LNCaP clone FGC (cell line): ENCODE measurements around the gene MC1R.
"Not testable (repeated sequence)": the region's sequence is repeated elsewhere in the genome, so short reads cannot be mapped to it uniquely, and the experiment has no call there.

Experiments
- DNase-seq: peaks from one replicate; pipeline ENCODE4 v3.0.0-alpha.2; 2011; ENCODE audit warnings: low read depth
- H3K4me3 ChIP-seq: 2 replicates; pipeline ENCODE4 v1.5.1; 2011; ENCODE audit warnings: mild to moderate bottlenecking, low read depth, low read length, control low read depth
- TF ChIP-seq, protein P1 (sequence below): IDR thresholded peaks from 2 replicates; pipeline ENCODE4 v1.5.1; 2012; ENCODE audit warnings: mild to moderate bottlenecking; ENCODE audit not compliant: control insufficient read depth, insufficient read depth; ENCODE audit errors: extremely low read depth

Gene MC1R

DNA sequence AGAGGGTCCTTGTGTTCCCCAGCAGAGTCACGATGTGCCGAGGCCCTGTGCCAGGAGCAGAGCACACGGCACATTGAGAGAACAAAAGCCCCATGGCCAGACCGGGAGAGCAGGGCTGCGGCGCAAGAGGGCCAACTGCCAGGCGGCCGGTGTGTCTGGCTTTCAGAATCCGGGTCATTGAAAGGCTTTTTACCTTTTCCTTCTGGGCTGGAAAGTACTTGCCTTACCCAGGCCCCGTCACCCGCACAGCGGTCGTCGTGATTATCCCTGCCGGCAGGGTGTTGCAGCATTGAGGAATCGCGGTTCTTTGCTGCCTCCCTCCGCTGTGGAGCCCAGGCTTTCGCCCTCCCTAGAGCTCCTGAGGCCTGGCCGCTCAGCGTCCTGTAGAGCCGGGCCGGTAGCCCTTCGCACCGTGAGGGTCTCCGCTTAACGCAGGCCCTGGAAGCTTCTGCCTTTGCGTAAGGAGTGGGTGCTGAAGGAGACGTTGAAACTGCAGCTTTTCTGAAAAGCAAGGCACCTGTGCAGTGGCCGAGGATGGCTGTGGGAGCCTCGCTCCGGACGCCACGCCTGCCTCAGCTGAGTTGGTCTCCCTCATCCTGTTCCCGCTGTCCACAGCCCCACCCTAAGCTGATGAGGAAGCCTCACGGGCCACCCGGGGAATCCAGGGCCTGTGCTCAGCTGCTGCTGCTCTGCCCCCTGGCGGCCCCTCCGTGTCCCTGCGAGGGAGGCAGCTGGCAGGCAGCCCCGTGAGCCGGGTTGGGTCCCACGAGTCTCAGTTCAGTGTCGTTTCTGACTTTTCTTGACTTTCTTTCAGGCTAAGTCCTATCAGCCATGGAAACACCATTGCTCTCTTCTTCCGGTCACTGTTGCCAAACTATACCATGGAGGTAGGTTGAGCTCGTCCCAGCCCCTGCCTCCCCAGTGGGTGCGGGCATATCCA, 8.6 kb upstream of the MC1R start:
- DNase-seq: no peak

GRCh38 chr16:89910717-89911354, 7.8 kb upstream of the MC1R start:
- no peak for DNase-seq
- no peak overlapping the region for H3K4me3 ChIP-seq
- TF ChIP-seq, protein P1, sequence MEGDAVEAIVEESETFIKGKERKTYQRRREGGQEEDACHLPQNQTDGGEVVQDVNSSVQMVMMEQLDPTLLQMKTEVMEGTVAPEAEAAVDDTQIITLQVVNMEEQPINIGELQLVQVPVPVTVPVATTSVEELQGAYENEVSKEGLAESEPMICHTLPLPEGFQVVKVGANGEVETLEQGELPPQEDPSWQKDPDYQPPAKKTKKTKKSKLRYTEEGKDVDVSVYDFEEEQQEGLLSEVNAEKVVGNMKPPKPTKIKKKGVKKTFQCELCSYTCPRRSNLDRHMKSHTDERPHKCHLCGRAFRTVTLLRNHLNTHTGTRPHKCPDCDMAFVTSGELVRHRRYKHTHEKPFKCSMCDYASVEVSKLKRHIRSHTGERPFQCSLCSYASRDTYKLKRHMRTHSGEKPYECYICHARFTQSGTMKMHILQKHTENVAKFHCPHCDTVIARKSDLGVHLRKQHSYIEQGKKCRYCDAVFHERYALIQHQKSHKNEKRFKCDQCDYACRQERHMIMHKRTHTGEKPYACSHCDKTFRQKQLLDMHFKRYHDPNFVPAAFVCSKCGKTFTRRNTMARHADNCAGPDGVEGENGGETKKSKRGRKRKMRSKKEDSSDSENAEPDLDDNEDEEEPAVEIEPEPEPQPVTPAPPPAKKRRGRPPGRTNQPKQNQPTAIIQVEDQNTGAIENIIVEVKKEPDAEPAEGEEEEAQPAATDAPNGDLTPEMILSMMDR: no peak

More for the DNA sequence above, 8.6 kb upstream of the MC1R start:
- TF ChIP-seq, protein P1: peak; percentile 81
- H3K4me3 ChIP-seq: no peak overlapping the region

DNA sequence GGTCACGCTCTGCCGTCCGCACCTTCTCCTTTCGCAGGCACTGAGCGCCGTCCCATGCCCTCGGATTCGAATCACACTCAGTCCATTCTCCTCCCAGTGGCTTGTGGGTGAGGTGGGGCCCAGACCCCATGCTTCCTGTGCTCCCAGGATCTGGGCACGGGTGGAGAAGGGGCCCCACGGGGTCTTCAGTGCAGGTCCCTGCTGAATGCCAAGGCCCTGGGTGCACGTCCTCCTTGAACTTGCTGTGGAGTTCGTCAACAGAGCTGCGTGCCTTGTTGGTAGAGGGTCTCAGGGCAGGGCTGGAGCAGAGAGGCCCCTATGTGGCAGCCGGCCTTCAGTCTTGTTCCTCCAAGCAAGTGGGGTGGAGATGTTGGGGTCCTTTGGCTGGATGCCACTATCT, 7.3 kb upstream of the MC1R start:
- DNase-seq: no peak
- H3K4me3 ChIP-seq: no peak overlapping the region
- TF ChIP-seq, protein P1: no peak

DNA sequence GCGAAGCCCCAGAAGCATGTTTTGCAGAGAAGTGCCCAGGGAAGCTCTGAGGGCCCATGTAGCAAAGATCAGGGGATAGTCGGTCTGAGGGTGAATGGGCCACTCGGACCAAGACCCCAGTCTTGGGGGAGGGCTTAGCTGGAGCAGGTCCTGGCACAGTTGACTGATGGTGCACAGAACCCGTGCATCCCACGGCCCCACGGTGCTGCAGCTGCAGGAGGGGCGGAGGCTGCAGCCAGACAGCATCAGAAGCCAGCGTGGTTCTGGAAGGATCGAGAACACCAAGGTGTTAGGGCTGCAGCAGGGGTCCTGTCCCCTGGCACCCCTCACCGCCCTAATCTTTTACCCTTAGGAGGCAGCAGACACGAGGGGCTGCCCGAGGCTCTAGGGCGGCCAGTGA, 6.5 kb upstream of the MC1R start:
- no peak for DNase-seq
- H3K4me3 ChIP-seq: no peak overlapping the region
- TF ChIP-seq, protein P1: no peak

DNA sequence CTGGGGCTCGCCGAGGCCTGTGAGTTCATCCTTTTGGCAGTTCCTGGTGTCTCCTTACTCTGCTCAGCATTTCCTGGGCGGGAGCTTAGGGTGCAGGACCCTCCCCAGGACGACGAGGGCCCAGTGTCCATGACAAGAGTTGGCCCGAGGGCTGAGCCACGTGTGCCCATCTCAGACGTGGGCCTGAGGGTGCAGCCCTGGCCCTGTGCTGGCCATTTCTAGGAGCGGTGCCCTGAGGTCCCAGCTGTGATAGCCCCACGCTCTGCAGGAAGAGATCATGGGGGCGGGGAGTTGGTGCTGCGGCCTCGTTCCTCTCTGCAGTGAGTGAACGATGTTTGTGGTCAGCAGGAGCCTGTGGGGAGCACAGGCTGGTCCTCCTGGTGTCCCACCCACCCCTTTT, 6.0 kb upstream of the MC1R start:
- TF ChIP-seq, protein P1: no peak
- H3K4me3 ChIP-seq: no peak overlapping the region
- DNase-seq: no peak

GRCh38 chr16:89913408-89914387, 5.0 kb upstream of the MC1R start:
- DNase-seq: no peak
- no peak overlapping the region for H3K4me3 ChIP-seq
- TF ChIP-seq, protein P1: no peak

- not testable (repeated sequence) for H3K4me3 ChIP-seq, DNase-seq
These were observed 3.9 kb upstream of the MC1R start for GRCh38 chr16:89914642-89915285.
